Glomerular endothelial cell (primary cell): ENCODE results near the gene PANX3. TPM values are rescaled to one million over a fixed set of nuclear protein-coding genes. Genes with fewer than 3 reads are reported as not detected.

Experiments used
- DNase-seq: peaks from one replicate; pipeline ENCODE4 v3.0.0-alpha.2; 2011; ENCODE audit warnings: low read depth, low spot score; ENCODE audit errors: extremely low read depth
- total RNA-seq: library from RNA; depleted of rRNA; stranded (reverse); fragments of >200 nt; gene quantifications from 2 replicates; pipeline ENCODE4 v1.2.3, GENCODE V29; 2015

PANX3 gene
- total RNA-seq, 1 donor from 2014 or later = not detected

- DNase-seq = no peak
Observed at GRCh38 chr11:124656774-124657630, 45.8 kb downstream of the PANX3 start.

DNA sequence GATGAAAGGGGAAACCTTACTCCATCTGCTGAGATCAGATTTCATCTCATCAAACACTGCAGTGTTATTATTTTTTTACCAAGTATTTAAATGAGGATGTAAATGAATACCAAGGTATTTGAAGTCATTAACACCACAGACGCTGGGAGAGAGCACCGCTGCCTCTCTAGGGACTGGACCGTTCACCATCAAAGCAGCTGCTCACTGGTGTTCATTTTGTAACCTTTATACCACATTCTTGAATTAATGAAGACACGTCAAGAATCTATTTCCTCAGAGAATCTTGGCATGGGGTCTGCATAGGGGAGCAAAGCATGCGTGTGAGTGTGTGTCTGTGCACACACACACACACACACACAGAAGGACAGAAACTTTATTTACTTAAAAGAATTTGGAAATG is 46.7 kb downstream of the PANX3 start:
- DNase-seq = no peak

DNA sequence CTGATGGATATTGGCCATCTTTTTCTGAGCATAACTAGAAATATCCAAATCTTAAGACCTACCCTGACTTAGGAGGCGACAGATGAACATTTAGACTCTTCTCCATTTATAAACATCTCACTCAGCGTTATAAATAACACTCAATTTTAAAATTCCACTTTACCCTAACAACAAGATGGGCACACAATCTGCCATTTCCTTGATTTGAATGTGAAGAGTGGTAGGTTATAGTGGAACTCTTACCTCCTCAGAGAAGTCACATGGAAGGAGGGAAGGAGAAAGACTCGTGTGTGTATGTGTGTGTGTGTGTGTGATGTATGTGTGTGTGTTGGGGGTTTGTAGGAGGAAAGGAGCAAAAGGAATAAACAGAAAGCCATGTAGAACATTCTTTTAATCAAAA is 47.3 kb downstream of the PANX3 start:
- DNase-seq = no peak

DNA sequence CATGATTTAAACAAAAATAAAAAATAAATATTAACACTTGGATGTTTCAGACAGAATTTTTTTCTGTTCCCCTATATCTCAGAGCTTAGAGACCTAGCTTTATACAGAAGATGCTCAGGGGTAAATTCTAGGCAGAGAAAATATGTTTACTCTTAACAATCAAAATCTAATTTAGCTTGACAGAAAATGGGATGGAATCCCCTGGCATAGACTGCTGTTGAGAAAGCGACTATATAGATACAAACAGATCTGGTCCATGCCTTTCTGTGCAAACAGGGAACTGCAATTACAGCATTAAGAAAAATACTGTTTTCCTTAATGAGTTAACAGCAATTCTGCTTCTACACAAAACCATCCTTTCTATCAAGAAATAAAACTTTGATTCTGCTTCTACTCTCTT is 47.8 kb downstream of the PANX3 start:
- no peak for DNase-seq

- DNase-seq = no peak
Observed at GRCh38 chr11:124661553-124661952, 50.3 kb downstream of the PANX3 start.

DNA sequence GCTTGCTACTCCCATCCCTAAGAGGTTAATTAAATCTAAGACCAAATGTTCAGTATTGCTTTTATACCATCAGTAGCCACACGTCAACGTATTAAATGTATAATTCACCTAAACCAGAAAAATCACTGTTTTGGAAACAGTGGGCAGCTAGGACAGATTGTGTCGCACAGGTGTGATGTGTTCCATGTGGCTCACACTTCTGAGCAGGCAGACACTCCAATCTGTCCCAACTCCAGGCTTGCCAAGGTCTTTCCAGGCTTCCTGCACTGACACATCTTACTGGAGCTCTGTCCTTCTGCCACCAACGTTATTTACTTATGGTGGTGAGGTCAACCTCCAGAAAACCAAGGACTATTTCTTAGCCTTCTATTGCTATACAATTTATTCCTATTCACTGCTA is 50.9 kb downstream of the PANX3 start:
- no peak for DNase-seq

GRCh38 chr11:124663861-124664260 is 52.6 kb downstream of the PANX3 start:
- DNase-seq = no peak

- no peak for DNase-seq
Observed at GRCh38 chr11:124667601-124668000, 56.4 kb downstream of the PANX3 start.

DNA sequence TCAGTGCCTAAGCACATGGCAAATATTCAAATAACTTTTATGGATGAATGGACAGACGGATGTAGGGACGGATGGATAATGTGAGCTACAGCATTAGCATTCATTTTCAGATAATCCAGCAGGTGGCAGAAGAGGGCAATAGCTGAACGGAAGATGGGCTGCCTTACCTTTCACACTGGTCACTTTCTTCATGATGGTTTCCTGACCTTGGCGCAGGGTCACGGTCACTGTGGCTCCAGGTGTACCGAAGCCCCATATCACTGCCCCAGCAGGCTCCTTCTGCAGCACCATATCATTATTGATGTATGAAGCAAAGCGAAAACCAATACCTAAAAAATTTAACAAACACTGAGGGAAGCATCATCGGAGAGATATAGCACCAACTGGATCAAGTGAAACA is 58.0 kb downstream of the PANX3 start:
- DNase-seq = no peak

Other genes with a start within 250 kb of the PANX3 start
- gene OR8B2, start 226.9 kb upstream of the PANX3 start, total RNA-seq = not detected in 2 replicates
- gene OR8B3, start 212.4 kb upstream of the PANX3 start, total RNA-seq = not detected in 2 replicates
- not detected in 2 replicates for gene OR8B4, start 186.6 kb upstream of the PANX3 start, total RNA-seq
- not detected in 2 replicates for gene OR8B8, start 165.7 kb upstream of the PANX3 start, total RNA-seq
- not detected in 2 replicates for gene OR8B12, start 67.8 kb upstream of the PANX3 start, total RNA-seq
- gene OR8A1, start 41.4 kb upstream of the PANX3 start, total RNA-seq = not detected in 2 replicates
- gene TBRG1, start 11.4 kb downstream of the PANX3 start, total RNA-seq = 12.4 and 20.5 TPM in 2 replicates
- 39.5 and 53.8 TPM in 2 replicates for gene SIAE, start 62.3 kb downstream of the PANX3 start, total RNA-seq
- 6.9 and 11.1 TPM in 2 replicates for gene SPA17, start 62.5 kb downstream of the PANX3 start, total RNA-seq
- 10.6 and 14.4 TPM in 2 replicates for gene NRGN, start 128.5 kb downstream of the PANX3 start, total RNA-seq
- 1.1 TPM in 1 of 2 replicates, not detected in the other for gene VSIG2, start 140.8 kb downstream of the PANX3 start, total RNA-seq
- 297 and 465 TPM in 2 replicates for gene ESAM, start 150.9 kb downstream of the PANX3 start, total RNA-seq
- gene MSANTD2, start 189.0 kb downstream of the PANX3 start, total RNA-seq = 10.1 and 17.4 TPM in 2 replicates